ENCODE data around the gene ARNT2.
A peak's percentile ranks its signal among the peaks of the same experiment; 100 is the strongest.

ARNT2 gene

GRCh38 chr15:80444680-80445251 is 40.6 kb downstream of the ARNT2 start:
- DNase-seq: no peak

GRCh38 chr15:80445300-80446041 is 41.3 kb downstream of the ARNT2 start:
- no peak for DNase-seq

- DNase-seq: no peak
These were observed 42.9 kb downstream of the ARNT2 start for GRCh38 chr15:80447077-80447476.

- no peak for DNase-seq
These were observed 45.6 kb downstream of the ARNT2 start for GRCh38 chr15:80449825-80450224.

GRCh38 chr15:80450811-80451321 is 46.7 kb downstream of the ARNT2 start:
- no peak for DNase-seq

- DNase-seq: no peak
These were observed 48.0 kb downstream of the ARNT2 start for GRCh38 chr15:80452166-80452565.

- no peak for DNase-seq
These were observed 51.0 kb downstream of the ARNT2 start for GRCh38 chr15:80455051-80455648.

GRCh38 chr15:80455668-80456442 is 51.7 kb downstream of the ARNT2 start:
- DNase-seq: peak; percentile 28 to 64

- no peak for DNase-seq
These were observed 52.6 kb downstream of the ARNT2 start for GRCh38 chr15:80456517-80457492.

- DNase-seq: no peak
These were observed 53.7 kb downstream of the ARNT2 start for GRCh38 chr15:80457896-80458295.

GRCh38 chr15:80458580-80458979 is 54.4 kb downstream of the ARNT2 start:
- DNase-seq: no peak

- DNase-seq: no peak
These were observed 55.2 kb downstream of the ARNT2 start for GRCh38 chr15:80459380-80459779.

- DNase-seq: no peak
These were observed 55.6 kb downstream of the ARNT2 start for GRCh38 chr15:80459818-80460217.

GRCh38 chr15:80461356-80462095 is 57.3 kb downstream of the ARNT2 start:
- no peak for DNase-seq

- no peak for DNase-seq
These were observed 57.9 kb downstream of the ARNT2 start for GRCh38 chr15:80462111-80462510.

- no peak for DNase-seq
These were observed 58.8 kb downstream of the ARNT2 start for GRCh38 chr15:80462836-80463512.

- no peak for DNase-seq
These were observed 60.9 kb downstream of the ARNT2 start for GRCh38 chr15:80464951-80465625.

GRCh38 chr15:80465626-80466005 is 61.4 kb downstream of the ARNT2 start:
- DNase-seq: no peak

GRCh38 chr15:80466543-80466942 is 62.4 kb downstream of the ARNT2 start:
- DNase-seq: no peak

- DNase-seq: no peak
These were observed 63.1 kb downstream of the ARNT2 start for GRCh38 chr15:80467311-80467714.
